GM13976 (cell line): ENCODE measurements around the gene AMBP.

Experiments used
- DNase-seq: peaks from one replicate; pipeline ENCODE4 v3.0.0; 2012; ENCODE audit warnings: low spot score
- CTCF ChIP-seq: IDR thresholded peaks from 2 replicates; pipeline ENCODE4 v1.5.1; 2012; ENCODE audit warnings: borderline replicate concordance, mild to moderate bottlenecking; ENCODE audit not compliant: insufficient read depth; ENCODE audit errors: extremely low read depth, missing control alignments, control extremely low read depth
- in situ Hi-C: fragments of 300-500 bp; cut with MboI; formaldehyde crosslinking; loops from one replicate; pipeline ENCODE4 v1.12.0; 2022; ENCODE audit warnings: low sequenced_read_pairs, mixed read lengths, inconsistent platforms; ENCODE audit not compliant: unreplicated experiment

AMBP gene

DNA sequence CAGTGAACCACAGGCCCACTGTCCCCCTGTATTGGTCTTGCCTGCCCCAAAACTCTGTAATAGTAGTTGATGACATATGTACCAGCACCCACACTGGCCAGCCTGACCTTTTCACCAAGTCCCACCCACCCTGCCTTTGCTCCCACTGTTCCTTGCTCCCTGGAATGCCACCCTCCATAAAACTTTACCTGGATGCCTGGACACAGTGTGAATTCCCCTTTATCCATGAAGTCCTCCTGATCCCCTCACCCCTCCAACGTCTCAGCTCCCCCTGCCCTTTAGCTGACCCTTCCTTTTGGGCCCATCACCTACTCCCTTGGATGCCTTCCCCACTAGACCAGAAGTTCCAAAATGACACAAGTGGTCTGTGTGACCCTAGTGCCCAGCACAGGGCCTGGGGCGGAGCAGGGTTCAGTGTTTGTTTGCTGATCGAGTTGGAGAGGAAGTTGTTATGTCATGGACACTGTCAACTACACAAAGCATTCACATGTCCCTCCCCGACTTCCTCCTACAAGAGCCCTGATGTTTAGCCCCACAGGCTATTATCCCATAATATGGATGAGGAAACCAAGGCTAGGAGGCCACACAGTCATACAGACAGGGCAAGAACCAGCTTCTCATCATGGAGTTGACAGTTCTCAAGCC, 16.1 kb downstream of the AMBP start:
- no peak for DNase-seq
- no peak for TF ChIP-seq CTCF
- in situ Hi-C loops = no loop called here

DNA sequence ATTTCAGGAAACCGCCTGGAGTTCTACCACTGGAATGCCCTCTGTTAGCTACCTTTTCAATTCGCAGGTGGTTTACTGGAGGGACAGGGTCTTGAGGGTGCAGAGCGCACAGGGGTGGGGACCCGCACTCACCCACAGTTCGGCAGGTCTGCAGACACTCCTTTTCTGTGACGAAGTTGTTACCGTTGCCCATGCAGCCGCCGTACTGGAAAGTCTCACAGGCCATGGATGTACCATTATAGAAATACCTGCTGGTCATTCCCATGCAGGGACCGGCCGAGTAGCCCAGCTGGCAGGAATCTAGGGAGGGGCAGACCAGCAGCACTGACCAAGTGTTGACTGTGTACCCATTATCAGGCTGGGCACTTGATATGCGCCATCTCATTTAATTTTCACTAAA, 16.8 kb downstream of the AMBP start:
- no peak for TF ChIP-seq CTCF
- in situ Hi-C loops = no loop called here
- DNase-seq = no peak

DNA sequence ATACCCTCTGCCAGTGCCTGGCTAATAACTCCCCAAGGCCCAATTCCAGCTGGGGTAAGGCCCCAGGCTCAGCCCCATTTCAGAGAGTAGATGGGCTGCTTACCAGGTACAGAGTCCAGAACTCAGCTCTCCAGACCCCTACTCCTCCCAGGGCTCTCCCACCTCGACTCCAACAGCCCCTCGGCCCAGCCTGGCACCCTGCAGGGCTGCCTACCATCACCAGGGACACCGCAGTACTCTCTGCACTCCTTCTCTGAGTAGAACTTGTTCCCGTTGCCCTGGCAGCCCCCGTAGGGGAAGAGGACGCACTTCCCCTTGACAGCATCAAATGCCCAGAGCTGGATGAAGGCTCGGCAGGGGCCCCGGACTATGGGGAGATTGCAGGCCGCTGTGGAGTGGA, 17.4 kb downstream of the AMBP start:
- TF ChIP-seq CTCF = no peak
- in situ Hi-C loops = no loop called here
- DNase-seq = no peak

GRCh38 chr9:114060070-114060469, 18.0 kb downstream of the AMBP start:
- no peak for DNase-seq
- in situ Hi-C loops = no loop called here
- no peak for TF ChIP-seq CTCF

GRCh38 chr9:114059047-114059803, 18.9 kb downstream of the AMBP start:
- DNase-seq = no peak
- in situ Hi-C loops = no loop called here
- TF ChIP-seq CTCF = no peak

GRCh38 chr9:114058688-114059046, 19.4 kb downstream of the AMBP start:
- no peak for DNase-seq
- TF ChIP-seq CTCF = no peak
- in situ Hi-C loops = no loop called here
